ENCODE data around the gene LTBP3.

LTBP3 gene

GRCh38 chr11:65537620-65538231, 20.4 kb downstream of the LTBP3 start:
- Histone ChIP-seq H3K27me3 (ENCODE audit: insufficient read depth, insufficient read length) (no peaks in the 10 kb centered on the region), H3K36me3 (ENCODE audit: insufficient read depth, insufficient read length, low read length) (peaks cover 63% of the 10 kb centered on the region), H3K4me1 (ENCODE audit: insufficient read depth, insufficient read length) (peaks cover 7% of the 10 kb centered on the region), H3K9me3 (ENCODE audit: insufficient read depth, low read length) (no peaks in the 10 kb centered on the region), H3K9ac (ENCODE audit: insufficient read length, low read depth) (no peak overlapping the region), H3K4me3 (ENCODE audit: insufficient read length, low read depth) (no peak overlapping the region)
- TF ChIP-seq SUZ12 (IDR thresholded peaks at IDR 0.05; ENCODE audit: extremely low read depth, insufficient read depth, insufficient read length) (no peak), YY1 (IDR thresholded peaks at IDR 0.05; ENCODE audit: insufficient read depth, insufficient read length) (no peak), ZNF274 (IDR thresholded peaks at IDR 0.05; ENCODE audit: low read depth, low read length) (no peak)
- DNase-seq (ENCODE audit: low read depth, low spot score) = no peak

DNA sequence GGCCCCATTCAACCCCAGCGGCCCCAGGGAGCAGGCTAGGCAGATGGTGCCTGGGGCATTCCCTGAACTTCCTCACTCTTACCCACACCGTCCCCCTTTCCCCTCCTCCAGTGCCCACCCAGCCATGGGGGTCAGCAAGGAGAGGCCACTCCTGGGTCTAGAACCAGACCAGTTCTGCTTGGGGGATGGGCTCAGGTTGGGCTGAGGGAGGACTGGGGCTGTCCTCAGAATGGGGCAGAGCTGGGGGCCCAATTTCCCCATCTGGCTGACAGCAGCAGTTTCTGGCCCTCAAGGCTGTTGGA, 20.9 kb downstream of the LTBP3 start:
- TF ChIP-seq SUZ12 (IDR thresholded peaks at IDR 0.05; ENCODE audit: extremely low read depth, insufficient read depth, insufficient read length) (no peak), YY1 (IDR thresholded peaks at IDR 0.05; ENCODE audit: insufficient read depth, insufficient read length) (no peak), ZNF274 (IDR thresholded peaks at IDR 0.05; ENCODE audit: low read depth, low read length) (no peak)
- Histone ChIP-seq H3K36me3 (ENCODE audit: insufficient read depth, insufficient read length, low read length) (peaks cover 68% of the 10 kb centered on the region), H3K27me3 (ENCODE audit: insufficient read depth, insufficient read length) (no peaks in the 10 kb centered on the region), H3K9me3 (ENCODE audit: insufficient read depth, low read length) (no peaks in the 10 kb centered on the region), H3K4me3 (ENCODE audit: insufficient read length, low read depth) (no peak overlapping the region), H3K9ac (ENCODE audit: insufficient read length, low read depth) (no peak overlapping the region), H3K4me1 (ENCODE audit: insufficient read depth, insufficient read length) (peaks cover 7% of the 10 kb centered on the region)
- DNase-seq (ENCODE audit: low read depth, low spot score) = no peak

GRCh38 chr11:65536412-65537295, 21.5 kb downstream of the LTBP3 start:
- TF ChIP-seq ZNF274 (IDR thresholded peaks at IDR 0.05; ENCODE audit: low read depth, low read length) (no peak), SUZ12 (IDR thresholded peaks at IDR 0.05; ENCODE audit: extremely low read depth, insufficient read depth, insufficient read length) (no peak), YY1 (IDR thresholded peaks at IDR 0.05; ENCODE audit: insufficient read depth, insufficient read length) (no peak)
- no peak for DNase-seq (ENCODE audit: low read depth, low spot score)
- no peaks in the 10 kb centered on the region for H3K27me3 ChIP-seq (ENCODE audit: insufficient read depth, insufficient read length)
- no peak overlapping the region for H3K4me3 ChIP-seq (ENCODE audit: insufficient read length, low read depth)
- H3K36me3 ChIP-seq (ENCODE audit: insufficient read depth, insufficient read length, low read length) = peaks cover 72% of the 10 kb centered on the region
- H3K9me3 ChIP-seq (ENCODE audit: insufficient read depth, low read length) = no peaks in the 10 kb centered on the region
- H3K4me1 ChIP-seq (ENCODE audit: insufficient read depth, insufficient read length) = peaks cover 7% of the 10 kb centered on the region
- H3K9ac ChIP-seq (ENCODE audit: insufficient read length, low read depth) = no peak overlapping the region

GRCh38 chr11:65535102-65535501, 23.1 kb downstream of the LTBP3 start:
- Histone ChIP-seq H3K4me1 (ENCODE audit: insufficient read depth, insufficient read length) (peaks cover 4% of the 10 kb centered on the region), H3K36me3 (ENCODE audit: insufficient read depth, insufficient read length, low read length) (peaks cover 88% of the 10 kb centered on the region), H3K9ac (ENCODE audit: insufficient read length, low read depth) (no peak overlapping the region), H3K27me3 (ENCODE audit: insufficient read depth, insufficient read length) (no peaks in the 10 kb centered on the region), H3K4me3 (ENCODE audit: insufficient read length, low read depth) (no peak overlapping the region), H3K9me3 (ENCODE audit: insufficient read depth, low read length) (no peaks in the 10 kb centered on the region)
- TF ChIP-seq SUZ12 (IDR thresholded peaks at IDR 0.05; ENCODE audit: extremely low read depth, insufficient read depth, insufficient read length) (no peak), YY1 (IDR thresholded peaks at IDR 0.05; ENCODE audit: insufficient read depth, insufficient read length) (no peak)
- DNase-seq (ENCODE audit: low read depth, low spot score) = no peak

GRCh38 chr11:65532388-65533064, 25.6 kb downstream of the LTBP3 start:
- H3K9ac ChIP-seq (ENCODE audit: insufficient read length, low read depth) = no peak overlapping the region
- H3K36me3 ChIP-seq (ENCODE audit: insufficient read depth, insufficient read length, low read length) = peaks cover 87% of the 10 kb centered on the region
- H3K9me3 ChIP-seq (ENCODE audit: insufficient read depth, low read length) = no peaks in the 10 kb centered on the region
- DNase-seq (ENCODE audit: low read depth, low spot score) = no peak
- no peaks in the 10 kb centered on the region for H3K27me3 ChIP-seq (ENCODE audit: insufficient read depth, insufficient read length)
- no peak overlapping the region for H3K4me3 ChIP-seq (ENCODE audit: insufficient read length, low read depth)
- TF ChIP-seq SUZ12 (IDR thresholded peaks at IDR 0.05; ENCODE audit: extremely low read depth, insufficient read depth, insufficient read length) = no peak
- no peak for TF ChIP-seq YY1 (IDR thresholded peaks at IDR 0.05; ENCODE audit: insufficient read depth, insufficient read length)
- TF ChIP-seq ZNF274 (IDR thresholded peaks at IDR 0.05; ENCODE audit: low read depth, low read length) = no peak
- peaks cover 6% of the 10 kb centered on the region for H3K4me1 ChIP-seq (ENCODE audit: insufficient read depth, insufficient read length)

- Histone ChIP-seq H3K4me1 (ENCODE audit: insufficient read depth, insufficient read length) (peaks cover 13% of the 10 kb centered on the region), H3K36me3 (ENCODE audit: insufficient read depth, insufficient read length, low read length) (peaks cover 85% of the 10 kb centered on the region), H3K4me3 (ENCODE audit: insufficient read length, low read depth) (no peak overlapping the region), H3K9ac (ENCODE audit: insufficient read length, low read depth) (no peak overlapping the region), H3K27me3 (ENCODE audit: insufficient read depth, insufficient read length) (no peaks in the 10 kb centered on the region), H3K9me3 (ENCODE audit: insufficient read depth, low read length) (no peaks in the 10 kb centered on the region)
- TF ChIP-seq ZNF274 (IDR thresholded peaks at IDR 0.05; ENCODE audit: low read depth, low read length) (no peak), SUZ12 (IDR thresholded peaks at IDR 0.05; ENCODE audit: extremely low read depth, insufficient read depth, insufficient read length) (no peak), YY1 (IDR thresholded peaks at IDR 0.05; ENCODE audit: insufficient read depth, insufficient read length) (no peak)
- DNase-seq (ENCODE audit: low read depth, low spot score) = no peak
Measured at GRCh38 chr11:65530157-65530496, 28.0 kb downstream of the LTBP3 start.

Measured in NT2/D1 (cell line).